ENCODE data around the gene ZNF169.

- TF ChIP-seq MAX (CRISPR knock-in tag; IDR thresholded peaks at IDR 0.05) (no peak), MXD4 (CRISPR knock-in tag; IDR thresholded peaks at IDR 0.05; ENCODE audit: borderline replicate concordance) (no peak), NFE2L1 (CRISPR knock-in tag; IDR thresholded peaks at IDR 0.05) (no peak), CTCF (IDR thresholded peaks at IDR 0.05) (no peak), CDX4 (CRISPR knock-in tag; IDR thresholded peaks at IDR 0.05; ENCODE audit: borderline replicate concordance) (no peak), FOXP1 (CRISPR knock-in tag; IDR thresholded peaks at IDR 0.05; ENCODE audit: borderline replicate concordance) (no peak), ZBTB21 (CRISPR knock-in tag; IDR thresholded peaks at IDR 0.05; ENCODE audit: borderline replicate concordance) (no peak), ELF4 (CRISPR knock-in tag; IDR thresholded peaks at IDR 0.05; ENCODE audit: low read depth) (no peak), PREB (CRISPR knock-in tag; IDR thresholded peaks at IDR 0.05; ENCODE audit: borderline replicate concordance) (no peak), GABPB1 (CRISPR knock-in tag; IDR thresholded peaks at IDR 0.05) (no peak), TCF7 (CRISPR knock-in tag; IDR thresholded peaks at IDR 0.05; ENCODE audit: low read depth) (no peak), ZNF121 (CRISPR knock-in tag; IDR thresholded peaks at IDR 0.05) (no peak)
Measured at GRCh38 chr9:94256007-94256406, 3.1 kb upstream of the ZNF169 start.

All from WTC11 (cell line).